LNCaP clone FGC (cell line): ENCODE data around the gene NGFR.

Experiments used
- DNase-seq: peaks from one replicate; pipeline ENCODE4 v3.0.0-alpha.2; 2011; ENCODE audit warnings: low read depth
- H3K4me3 ChIP-seq: 2 replicates; pipeline ENCODE4 v1.5.1; 2011; ENCODE audit warnings: mild to moderate bottlenecking, low read depth, low read length, control low read depth
- TF ChIP-seq, protein P1 (sequence below): IDR thresholded peaks from 2 replicates; pipeline ENCODE4 v1.5.1; 2012; ENCODE audit warnings: mild to moderate bottlenecking; ENCODE audit not compliant: control insufficient read depth, insufficient read depth; ENCODE audit errors: extremely low read depth

The NGFR gene

DNA sequence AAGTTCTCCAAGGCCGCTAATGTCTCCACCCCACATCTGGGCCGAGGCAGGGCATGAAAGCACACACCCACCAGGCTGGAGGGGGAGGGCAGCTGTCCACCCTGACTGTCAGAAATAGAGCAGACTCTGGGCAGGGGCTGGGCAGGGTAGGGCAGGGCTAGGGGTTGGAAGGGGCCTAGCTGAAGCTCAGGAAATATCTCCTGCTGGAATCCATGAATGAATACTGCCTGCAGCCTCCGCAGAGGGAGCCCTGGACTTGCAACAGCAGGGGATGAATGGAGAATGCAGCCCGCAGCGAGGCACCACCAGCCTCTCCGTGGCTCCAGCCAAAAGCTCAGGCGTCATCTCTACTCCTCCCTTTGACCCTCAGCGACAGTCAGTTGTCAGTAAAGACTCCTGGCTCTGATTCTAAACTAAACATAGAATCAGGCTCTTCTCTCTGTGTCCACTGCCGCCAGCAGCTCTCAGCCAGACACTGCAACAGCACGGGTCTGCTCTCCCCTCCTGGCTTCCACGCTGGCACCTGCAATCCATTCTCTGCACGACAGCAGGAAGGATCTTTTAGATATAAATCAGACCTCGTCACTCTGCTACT, 23.9 kb upstream of the NGFR start:
- H3K4me3 ChIP-seq = no peak overlapping the region
- TF ChIP-seq, protein P1, sequence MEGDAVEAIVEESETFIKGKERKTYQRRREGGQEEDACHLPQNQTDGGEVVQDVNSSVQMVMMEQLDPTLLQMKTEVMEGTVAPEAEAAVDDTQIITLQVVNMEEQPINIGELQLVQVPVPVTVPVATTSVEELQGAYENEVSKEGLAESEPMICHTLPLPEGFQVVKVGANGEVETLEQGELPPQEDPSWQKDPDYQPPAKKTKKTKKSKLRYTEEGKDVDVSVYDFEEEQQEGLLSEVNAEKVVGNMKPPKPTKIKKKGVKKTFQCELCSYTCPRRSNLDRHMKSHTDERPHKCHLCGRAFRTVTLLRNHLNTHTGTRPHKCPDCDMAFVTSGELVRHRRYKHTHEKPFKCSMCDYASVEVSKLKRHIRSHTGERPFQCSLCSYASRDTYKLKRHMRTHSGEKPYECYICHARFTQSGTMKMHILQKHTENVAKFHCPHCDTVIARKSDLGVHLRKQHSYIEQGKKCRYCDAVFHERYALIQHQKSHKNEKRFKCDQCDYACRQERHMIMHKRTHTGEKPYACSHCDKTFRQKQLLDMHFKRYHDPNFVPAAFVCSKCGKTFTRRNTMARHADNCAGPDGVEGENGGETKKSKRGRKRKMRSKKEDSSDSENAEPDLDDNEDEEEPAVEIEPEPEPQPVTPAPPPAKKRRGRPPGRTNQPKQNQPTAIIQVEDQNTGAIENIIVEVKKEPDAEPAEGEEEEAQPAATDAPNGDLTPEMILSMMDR = no peak
- DNase-seq = no peak

DNA sequence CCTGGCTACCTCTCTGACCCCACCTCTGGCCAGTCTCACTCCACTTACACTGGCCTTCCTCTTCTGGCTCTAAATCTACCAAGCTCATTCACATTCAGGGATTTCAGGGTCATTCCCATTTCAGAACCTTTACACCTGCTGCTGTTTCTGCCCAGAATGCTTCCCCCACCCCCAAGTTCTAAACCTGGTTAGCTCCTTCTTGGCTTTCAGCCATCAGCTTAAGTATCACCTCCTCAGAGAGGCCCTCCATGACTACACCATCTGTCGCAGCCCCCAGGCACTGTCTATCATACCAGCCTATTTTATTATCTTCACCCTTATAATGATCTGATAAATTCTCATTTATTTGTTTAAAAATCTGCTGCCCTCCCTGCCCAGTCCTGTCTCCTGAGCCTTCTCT, 23.3 kb upstream of the NGFR start:
- TF ChIP-seq, protein P1 = no peak
- DNase-seq = no peak

DNA sequence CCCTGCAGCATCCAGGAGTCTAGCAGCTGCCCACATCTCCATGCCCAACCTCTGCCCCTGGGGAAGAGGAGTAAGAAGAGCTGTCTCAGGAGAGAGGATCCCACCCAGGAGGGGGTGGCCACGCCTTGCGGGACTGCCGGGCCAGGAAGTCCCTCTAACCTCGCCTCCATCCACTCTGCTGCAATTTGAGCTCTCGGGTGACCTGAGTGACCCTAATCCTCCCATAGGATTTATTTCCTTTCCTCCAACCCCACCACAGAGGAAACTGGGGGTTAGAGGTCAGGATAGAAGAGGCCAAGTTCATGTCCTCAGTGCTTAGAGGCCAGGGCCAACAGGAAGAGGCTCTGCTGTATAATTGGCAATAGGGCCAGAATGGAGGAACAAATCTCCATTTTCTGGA, 22.6 kb upstream of the NGFR start:
- TF ChIP-seq, protein P1 = no peak
- no peak for DNase-seq
- no peak overlapping the region for H3K4me3 ChIP-seq

More for the DNA sequence above, 23.3 kb upstream of the NGFR start:
- no peak overlapping the region for H3K4me3 ChIP-seq

DNA sequence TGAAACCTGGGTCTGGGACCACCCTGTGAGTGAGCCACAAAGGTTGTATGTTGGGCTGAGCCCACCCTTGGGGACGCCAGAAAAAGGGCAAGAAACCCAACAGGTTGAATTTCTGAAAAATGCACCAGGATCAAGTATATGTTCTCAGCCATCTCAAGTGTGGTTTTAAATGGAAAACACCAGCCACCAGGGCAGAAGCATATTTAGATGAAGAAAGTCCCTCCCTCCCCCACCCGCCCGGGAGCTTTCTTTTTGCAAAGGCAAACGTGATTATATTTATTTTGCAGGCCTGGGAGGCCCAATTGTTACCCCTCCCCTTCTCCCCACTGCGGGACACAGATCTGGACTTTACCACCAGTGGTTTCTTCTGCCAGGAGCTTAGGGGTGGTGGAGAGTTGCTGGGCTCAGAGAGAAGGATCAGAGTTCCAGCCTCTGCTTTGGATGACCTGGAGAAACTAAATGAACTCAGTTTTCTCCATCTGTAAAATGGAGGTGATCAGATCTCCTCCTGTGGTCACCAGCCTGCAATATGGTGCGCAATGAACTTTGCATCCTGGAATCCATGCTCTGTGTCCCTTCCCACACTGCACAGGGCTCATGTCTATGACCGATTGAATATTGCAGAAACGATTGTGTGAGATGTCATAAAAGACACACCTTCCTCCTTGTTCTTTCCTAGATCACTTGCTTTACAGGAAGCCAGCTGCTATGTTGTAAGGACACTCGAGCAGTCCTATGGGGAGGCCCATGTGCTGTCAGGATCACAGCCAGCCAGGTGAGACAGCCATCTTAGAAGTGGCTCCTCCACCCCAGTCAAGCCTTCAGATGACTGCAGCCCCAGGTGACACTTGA, 21.0 kb upstream of the NGFR start:
- no peak overlapping the region for H3K4me3 ChIP-seq
- no peak for DNase-seq
- TF ChIP-seq, protein P1 = no peak

DNA sequence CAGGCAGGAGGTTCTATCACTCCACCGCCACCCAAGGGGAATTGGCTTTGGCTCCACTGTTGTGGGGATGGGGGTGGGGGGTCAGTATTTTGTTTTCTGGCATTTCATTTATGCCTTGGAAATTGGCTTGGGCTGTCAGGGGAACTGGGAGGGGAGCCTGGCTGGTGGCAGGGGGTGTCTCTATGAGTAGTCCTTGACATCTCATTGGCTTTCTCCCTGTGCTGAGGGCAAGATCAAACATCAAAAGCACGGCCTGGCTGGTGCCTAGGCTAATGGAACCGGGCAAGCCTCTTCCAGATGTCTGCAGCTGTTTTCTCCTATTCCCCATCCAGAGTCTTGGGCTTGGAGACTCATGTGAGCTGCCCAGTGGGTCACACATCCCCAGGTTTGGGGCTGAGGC, 17.4 kb upstream of the NGFR start:
- TF ChIP-seq, protein P1 = no peak
- DNase-seq = no peak
- no peak overlapping the region for H3K4me3 ChIP-seq

DNA sequence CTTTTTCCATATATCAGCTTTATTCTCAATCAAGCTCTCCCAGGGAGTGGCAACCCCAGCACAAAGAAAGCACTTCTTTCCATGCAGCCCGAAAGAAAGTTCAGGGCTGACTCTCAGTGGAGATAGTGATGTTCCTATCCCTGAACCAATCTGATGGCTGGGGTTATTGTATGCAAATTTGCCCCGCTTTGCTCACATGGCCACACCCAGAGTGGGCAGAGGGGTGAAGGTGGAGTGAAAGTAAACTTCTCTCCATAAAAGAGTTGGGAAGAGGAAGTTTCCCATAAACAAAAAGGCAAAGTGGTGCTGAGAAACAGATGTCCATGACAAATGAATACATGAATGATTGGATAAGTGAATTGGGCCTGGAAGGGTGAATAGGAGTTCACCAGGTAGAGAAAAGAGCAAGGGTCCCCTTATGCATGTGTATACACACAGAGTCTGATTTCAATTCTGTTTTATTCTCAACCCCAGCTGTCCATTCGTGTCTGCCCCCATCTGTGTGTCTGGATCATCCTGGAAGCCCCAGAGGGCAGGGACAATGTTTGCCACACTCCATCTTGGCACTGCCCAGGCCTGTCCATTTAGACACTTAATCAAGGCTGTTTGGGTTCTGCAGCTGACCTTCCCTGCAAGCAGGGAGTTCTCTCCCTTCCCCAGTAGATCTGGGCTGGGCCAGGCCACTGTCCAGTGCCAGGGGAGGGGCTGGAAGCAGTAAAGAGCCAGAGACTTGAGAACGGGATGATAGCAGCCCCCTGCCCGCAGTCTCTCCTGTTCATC, 14.1 kb upstream of the NGFR start:
- no peak overlapping the region for H3K4me3 ChIP-seq
- TF ChIP-seq, protein P1 = no peak
- DNase-seq = no peak
